OCI-LY1 (cell line): ENCODE data around the gene KSR1.

Experiments used
- H2AFZ ChIP-seq: fragments of 200-600 bp; sonication (generic), shearing (Covaris generic); 2 replicates; pipeline ENCODE4 v1.6.0; 2014; ENCODE audit warnings: antibody characterized with exemption, mild to moderate bottlenecking, low read length
- H3F3A ChIP-seq: fragments of 200-600 bp; sonication (generic), shearing (Covaris generic); 2 replicates; pipeline ENCODE4 v1.6.0; 2014; ENCODE audit warnings: mild to moderate bottlenecking, antibody characterized with exemption, low read length, moderate library complexity; ENCODE audit not compliant: insufficient read depth
- H3K27ac ChIP-seq: fragments of 200-600 bp; sonication (generic); 2 replicates; pipeline ENCODE4 v1.5.1; 2014; ENCODE audit warnings: low read length, mixed run types, mild to moderate bottlenecking, low read depth; ENCODE audit not compliant: poor library complexity, severe bottlenecking
- H3K27me3 ChIP-seq: fragments of 200-600 bp; sonication (generic); 2 replicates; pipeline ENCODE4 v1.6.0; 2014; ENCODE audit warnings: antibody characterized with exemption, mild to moderate bottlenecking, low read length, moderate library complexity; ENCODE audit not compliant: insufficient read depth
- H3K36me3 ChIP-seq: fragments of 200-600 bp; sonication (generic); 2 replicates; pipeline ENCODE4 v1.6.1; 2014; ENCODE audit warnings: mild to moderate bottlenecking, antibody characterized with exemption, low read length, moderate library complexity, mixed read lengths; ENCODE audit not compliant: insufficient read depth
- H3K4me1 ChIP-seq: fragments of 200-600 bp; sonication (generic); 2 replicates; pipeline ENCODE4 v1.5.1; 2014; ENCODE audit warnings: mild to moderate bottlenecking, low read length, moderate library complexity; ENCODE audit not compliant: insufficient read depth, severe bottlenecking
- H3K4me2 ChIP-seq: fragments of 200-600 bp; sonication (generic), shearing (Covaris generic); 2 replicates; pipeline ENCODE4 v1.6.1; 2014; ENCODE audit warnings: low read length
- H3K4me3 ChIP-seq: fragments of 200-600 bp; sonication (generic); 2 replicates; pipeline ENCODE4 v1.5.1; 2014; ENCODE audit warnings: low read length, low read depth, mild to moderate bottlenecking, mixed read lengths; ENCODE audit not compliant: poor library complexity, severe bottlenecking
- H3K79me2 ChIP-seq: fragments of 200-600 bp; shearing (Covaris generic); 2 replicates; pipeline ENCODE4 v1.6.1; 2016; ENCODE audit warnings: mixed run types, low read length, mixed read lengths; ENCODE audit not compliant: insufficient read depth
- H3K9ac ChIP-seq: fragments of 200-600 bp; sonication (generic), shearing (Covaris generic); 2 replicates; pipeline ENCODE4 v1.6.1; 2014; ENCODE audit warnings: mild to moderate bottlenecking, low read length, mixed read lengths
- H3K9me2 ChIP-seq: fragments of 200-600 bp; sonication (generic), shearing (Covaris generic); 2 replicates; pipeline ENCODE4 v1.6.1; 2014; ENCODE audit warnings: low read depth, mild to moderate bottlenecking, low read length, mixed read lengths
- H3K9me3 ChIP-seq: fragments of 200-600 bp; shearing (Covaris generic); 2 replicates; pipeline ENCODE4 v1.6.1; 2014; ENCODE audit warnings: low read length, mixed read lengths
- H4K20me1 ChIP-seq: fragments of 200-600 bp; sonication (generic), shearing (Covaris generic); 2 replicates; pipeline ENCODE4 v1.6.0; 2016; ENCODE audit warnings: mild to moderate bottlenecking, low read length; ENCODE audit not compliant: insufficient read depth
- CTCF ChIP-seq: fragments of 200-600 bp; sonication (generic), shearing (Covaris generic); IDR thresholded peaks from 2 replicates; pipeline ENCODE4 v1.5.1; 2017; ENCODE audit warnings: mild to moderate bottlenecking, antibody characterized with exemption, low read length, moderate library complexity, mixed read lengths
- EZH2 ChIP-seq: fragments of 200-600 bp; sonication (generic), shearing (Covaris generic); IDR thresholded peaks from 2 replicates; pipeline ENCODE4 v1.8.0; 2017; ENCODE audit warnings: borderline replicate concordance, mixed run types, mild to moderate bottlenecking, antibody characterized with exemption, low read length, moderate library complexity, mixed read lengths

KSR1 gene

GRCh38 chr17:27418366-27418615 lies 38.0 kb upstream of the KSR1 start:
- Histone ChIP-seq H4K20me1 (no peaks in the 10 kb centered on the region), H3K27ac (no peak overlapping the region), H3F3A (no peaks in the 10 kb centered on the region), H3K9ac (no peak overlapping the region), H3K9me3 (no peaks in the 10 kb centered on the region), H3K4me2 (no peak overlapping the region), H3K4me3 (no peak overlapping the region), H3K36me3 (no peaks in the 10 kb centered on the region), H3K4me1 (no peaks in the 10 kb centered on the region), H3K9me2 (no peaks in the 10 kb centered on the region), H3K79me2 (no peaks in the 10 kb centered on the region), H2AFZ (no peak overlapping the region), H3K27me3 (no peaks in the 10 kb centered on the region)
- no peak for TF ChIP-seq EZH2
- no peak for TF ChIP-seq CTCF

- Histone ChIP-seq H3K27ac (no peak overlapping the region), H3K9me3 (no peaks in the 10 kb centered on the region), H3K27me3 (no peaks in the 10 kb centered on the region), H3K4me3 (no peak overlapping the region), H3K36me3 (no peaks in the 10 kb centered on the region), H2AFZ (no peak overlapping the region), H3K4me2 (no peak overlapping the region), H3K9ac (no peak overlapping the region), H3K79me2 (no peaks in the 10 kb centered on the region), H3F3A (no peaks in the 10 kb centered on the region), H3K9me2 (no peaks in the 10 kb centered on the region), H4K20me1 (no peaks in the 10 kb centered on the region), H3K4me1 (no peaks in the 10 kb centered on the region)
- no peak for TF ChIP-seq CTCF
- no peak for TF ChIP-seq EZH2
These were observed 37.1 kb upstream of the KSR1 start for GRCh38 chr17:27419156-27419555.

- no peaks in the 10 kb centered on the region for H3K9me2 ChIP-seq
These were observed 35.9 kb upstream of the KSR1 start for GRCh38 chr17:27420211-27420950.

More at GRCh38 chr17:27420211-27420950, 35.9 kb upstream of the KSR1 start:
- no peak for TF ChIP-seq EZH2
- no peak for TF ChIP-seq CTCF
- Histone ChIP-seq H3K27me3 (no peaks in the 10 kb centered on the region), H3K27ac (no peak overlapping the region), H3F3A (no peaks in the 10 kb centered on the region), H3K79me2 (no peaks in the 10 kb centered on the region), H3K9ac (no peak overlapping the region), H3K4me2 (no peak overlapping the region), H3K4me1 (no peaks in the 10 kb centered on the region), H2AFZ (no peak overlapping the region), H4K20me1 (no peaks in the 10 kb centered on the region), H3K9me3 (no peaks in the 10 kb centered on the region), H3K4me3 (no peak overlapping the region), H3K36me3 (no peaks in the 10 kb centered on the region)
